CD14-positive monocyte (primary cell): Measurements from ENCODE around the gene RBMX. TPM values are rescaled to one million over a fixed set of nuclear protein-coding genes. Genes with fewer than 3 reads are reported as not detected.

ENCODE experiments used
- DNase-seq, 3 donors: peaks; one replicate each; pipeline ENCODE4 v3.0.0-alpha.2; 2011 to 2022
- H2AFZ ChIP-seq: 2 replicates; pipeline ENCODE4 v1.6.0; 2012; ENCODE audit warnings: mild to moderate bottlenecking, low read depth, low read length, inconsistent platforms; ENCODE audit not compliant: insufficient read depth, poor library complexity, severe bottlenecking
- H3K27ac ChIP-seq, 2 donors: 1 replicate in 1 of 2; 2 replicates in 1 of 2; pipeline ENCODE4 v1.5.1; 2012 to 2013; ENCODE audit warnings: low read length in 2 of 2, control low read depth in 1 of 2, inconsistent platforms in 1 of 2, low read depth in 1 of 2, mild to moderate bottlenecking in 1 of 2
- H3K27me3 ChIP-seq, 2 donors: one replicate each; pipeline versions ENCODE4 v1.6.0 to v1.6.1; 2011 to 2013; ENCODE audit warnings: low read length in 2 of 2; ENCODE audit not compliant: control insufficient read depth in 2 of 2, insufficient read depth in 2 of 2
- H3K36me3 ChIP-seq, 2 donors: replicated peaks in 1 of 2; 1 replicate in 1 of 2; 2 replicates in 1 of 2; pipeline versions ENCODE4 v1.5.1 to v1.6.1; 2012 to 2013; ENCODE audit warnings: low read length in 2 of 2, control low read depth in 1 of 2, inconsistent platforms in 1 of 2, mild to moderate bottlenecking in 1 of 2; ENCODE audit not compliant: insufficient read depth in 2 of 2, control insufficient read depth in 1 of 2
- H3K4me1 ChIP-seq, 2 donors: 1 replicate in 1 of 2; 2 replicates in 1 of 2; pipeline versions ENCODE4 v1.5.1 to v1.6.1; 2012 to 2013; ENCODE audit warnings: low read length in 2 of 2, control low read depth in 1 of 2, inconsistent platforms in 1 of 2, mild to moderate bottlenecking in 1 of 2, moderate library complexity in 1 of 2; ENCODE audit not compliant: insufficient read depth in 2 of 2, control insufficient read depth in 1 of 2
- H3K4me2 ChIP-seq: replicated peaks from 2 replicates; pipeline ENCODE3; 2012; ENCODE audit warnings: low read length, moderate library complexity, mild to moderate bottlenecking; ENCODE audit not compliant: poor library complexity, severe bottlenecking; ENCODE audit errors: extremely low read depth
- H3K4me3 ChIP-seq, 3 experiments: fragments of 200-600 bp in 1 of 3; sonication (generic) in 1 of 3; replicated peaks in 1 of 3; 1 replicate in 2 of 3; 2 replicates in 1 of 3; pipeline ENCODE4 v1.5.1; 2011 to 2013; ENCODE audit warnings: low read length in 3 of 3, mild to moderate bottlenecking in 3 of 3, control low read depth in 2 of 3, low read depth in 2 of 3, inconsistent platforms in 1 of 3, moderate library complexity in 1 of 3
- H3K79me2 ChIP-seq: 2 replicates; pipeline ENCODE4 v1.6.0; 2012; ENCODE audit warnings: mild to moderate bottlenecking, control low read depth, inconsistent platforms, low read length, moderate library complexity; ENCODE audit not compliant: insufficient read depth
- H3K9ac ChIP-seq: 2 replicates; pipeline ENCODE4 v1.6.0; 2017; ENCODE audit warnings: low read length, mild to moderate bottlenecking; ENCODE audit not compliant: insufficient read depth, poor library complexity, severe bottlenecking
- H3K9me3 ChIP-seq, 2 donors: replicated peaks in 1 of 2; 1 replicate in 1 of 2; 2 replicates in 1 of 2; pipeline versions ENCODE4 v1.5.1 to v1.6.1; 2012 to 2013; ENCODE audit warnings: low read length in 2 of 2, control low read depth in 1 of 2; ENCODE audit not compliant: control insufficient read depth in 1 of 2, insufficient read depth in 1 of 2
- H4K20me1 ChIP-seq: 2 replicates; pipeline ENCODE4 v1.6.0; 2012; ENCODE audit warnings: mild to moderate bottlenecking, low read length, control low read depth, moderate library complexity; ENCODE audit not compliant: insufficient read depth
- H3K27ac Mint-ChIP-seq, 7 donors: one replicate each; pipeline ENCODE4 v1.8.0; 2020; ENCODE audit warnings: mild to moderate bottlenecking in 7 of 7, mixed read lengths in 7 of 7, moderate library complexity in 6 of 7, inconsistent platforms in 2 of 7
- H3K27me3 Mint-ChIP-seq, 3 donors: one replicate each; pipeline ENCODE4 v1.8.0; 2021 to 2022; ENCODE audit warnings: low read depth in 3 of 3, mild to moderate bottlenecking in 3 of 3, mixed read lengths in 3 of 3, moderate library complexity in 3 of 3, inconsistent platforms in 1 of 3
- H3K36me3 Mint-ChIP-seq, 2 donors: one replicate each; pipeline ENCODE4 v1.8.0; 2020; ENCODE audit warnings: mixed read lengths in 2 of 2, inconsistent platforms in 1 of 2, mild to moderate bottlenecking in 1 of 2
- H3K4me1 Mint-ChIP-seq: one replicate; pipeline ENCODE4 v1.8.0; 2020; ENCODE audit warnings: mild to moderate bottlenecking, mixed read lengths
- H3K4me3 Mint-ChIP-seq, 2 donors: one replicate each; pipeline ENCODE4 v1.8.0; 2020; ENCODE audit warnings: mild to moderate bottlenecking in 2 of 2, mixed read lengths in 2 of 2, moderate library complexity in 1 of 2
- H3K9me3 Mint-ChIP-seq, 7 donors: one replicate each; pipeline ENCODE4 v1.8.0; 2020 to 2022; ENCODE audit warnings: mixed read lengths in 7 of 7, mild to moderate bottlenecking in 6 of 7, moderate library complexity in 6 of 7, inconsistent platforms in 2 of 7
- CTCF ChIP-seq: fragments of 200-600 bp; IDR thresholded peaks from one replicate; pipeline ENCODE4 v1.8.0; 2022; ENCODE audit warnings: antibody characterized with exemption, mild to moderate bottlenecking
- WGBS: methylation state at CpG from one replicate; pipeline ENCODE4 v1.1.5; 2013; ENCODE audit warnings: missing lambda C conversion rate; ENCODE audit not compliant: insufficient coverage; 5-methylcytosine and 5-hydroxymethylcytosine counted together
- intact Hi-C, 2 donors: fragments of 100-400 bp; cut with micrococcal nuclease; formaldehyde crosslinking; loops; one replicate each; pipeline versions ENCODE4 v1.15.0 to v1.15.1; 2023
- polyA plus RNA-seq, 3 donors: library from polyadenylated mRNA; depleted of rRNA in 1 of 3; unstranded in 2 of 3; stranded (reverse) in 1 of 3; fragments of 300-500 nt in 2 of 3; fragments of >200 nt in 1 of 3; fragmentation: Illumina TruSeq in 2 of 3; gene quantifications; 1 replicate in 2 of 3; 2 replicates in 1 of 3; pipeline ENCODE4 v1.2.3, GENCODE V29; 2012 to 2021

Gene RBMX
- polyA plus RNA-seq, 3 donors, result 97.3 to 121 (median 112) TPM

GRCh38 chrX:136863826-136864225 lies 16.7 kb downstream of the RBMX start:
- no peak overlapping the region for H3K4me2 ChIP-seq
- H3K27ac ChIP-seq, result no peak overlapping the region
- no CpG with 5 or more reads among the region's 2 CpGs for WGBS
- no peak overlapping the region for H3K4me3 Mint-ChIP-seq
- H2AFZ ChIP-seq, result no peak overlapping the region
- no peaks in the 10 kb centered on the region for H3K4me1 ChIP-seq
- peaks cover 13 to 52% of the 10 kb centered on the region in 2 donors for H3K36me3 ChIP-seq
- peaks cover 0 to 1% (median 1%) of the 10 kb centered on the region in 3 donors for H3K27me3 Mint-ChIP-seq
- no peaks in the 10 kb centered on the region for H3K9me3 ChIP-seq
- no peaks in the 10 kb centered on the region for H3K27me3 ChIP-seq
- H4K20me1 ChIP-seq, result peaks cover 5% of the 10 kb centered on the region
- intact Hi-C loops, result no loop called here
- peaks cover 2% of the 10 kb centered on the region for H3K4me1 Mint-ChIP-seq
- H3K4me3 ChIP-seq, result no peak overlapping the region
- no peak overlapping the region for H3K27ac Mint-ChIP-seq
- DNase-seq, result no peak
- H3K9ac ChIP-seq, result no peak overlapping the region
- no peak for TF ChIP-seq CTCF
- H3K36me3 Mint-ChIP-seq, result peaks cover 38 to 49% of the 10 kb centered on the region in 2 donors
- H3K9me3 Mint-ChIP-seq, result no peaks in the 10 kb centered on the region
- peaks cover 7% of the 10 kb centered on the region for H3K79me2 ChIP-seq

GRCh38 chrX:136862546-136862945 lies 18.0 kb downstream of the RBMX start:
- 100% methylated on average over 1 of the region's 5 CpGs for WGBS

More at GRCh38 chrX:136862546-136862945, 18.0 kb downstream of the RBMX start:
- Mint-ChIP-seq H3K4me1 (peaks cover 11% of the 10 kb centered on the region), H3K4me3 (no peak overlapping the region), H3K27ac (no peak overlapping the region), H3K36me3 (peaks cover 34 to 45% of the 10 kb centered on the region in 2 donors), H3K27me3 (peaks cover 0 to 1% (median 0%) of the 10 kb centered on the region in 3 donors), H3K9me3 (no peaks in the 10 kb centered on the region)
- H3K4me2 ChIP-seq, result no peak overlapping the region
- no peaks in the 10 kb centered on the region for H3K9me3 ChIP-seq
- no peak for DNase-seq
- TF ChIP-seq CTCF, result no peak
- H3K79me2 ChIP-seq, result no peaks in the 10 kb centered on the region
- intact Hi-C loops, result no loop called here
- H3K27me3 ChIP-seq, result no peaks in the 10 kb centered on the region
- H3K4me1 ChIP-seq, result peaks cover 0 to 6% of the 10 kb centered on the region in 2 donors
- H2AFZ ChIP-seq, result no peak overlapping the region
- no peak overlapping the region for H3K27ac ChIP-seq
- H3K9ac ChIP-seq, result no peak overlapping the region
- peaks cover 9 to 39% of the 10 kb centered on the region in 2 donors for H3K36me3 ChIP-seq
- peaks cover 5% of the 10 kb centered on the region for H4K20me1 ChIP-seq
- no peak overlapping the region for H3K4me3 ChIP-seq
